Stimulated activated CD4-positive, alpha-beta T cell treated with anti-CD3 and anti-CD28 coated beads, TNF-alpha, amount 100 ng/mL, for 24 hours (primary cell): ENCODE results near the gene SKI.

Experiments used
- DNase-seq, 3 experiments: peaks; one replicate each; pipeline ENCODE4 v3.0.0-alpha.2; 2020; ENCODE audit warnings: low read depth in 3 of 3

Gene SKI

GRCh38 chr1:2337501-2337900, 109.4 kb downstream of the SKI start:
- DNase-seq, result no peak

DNA sequence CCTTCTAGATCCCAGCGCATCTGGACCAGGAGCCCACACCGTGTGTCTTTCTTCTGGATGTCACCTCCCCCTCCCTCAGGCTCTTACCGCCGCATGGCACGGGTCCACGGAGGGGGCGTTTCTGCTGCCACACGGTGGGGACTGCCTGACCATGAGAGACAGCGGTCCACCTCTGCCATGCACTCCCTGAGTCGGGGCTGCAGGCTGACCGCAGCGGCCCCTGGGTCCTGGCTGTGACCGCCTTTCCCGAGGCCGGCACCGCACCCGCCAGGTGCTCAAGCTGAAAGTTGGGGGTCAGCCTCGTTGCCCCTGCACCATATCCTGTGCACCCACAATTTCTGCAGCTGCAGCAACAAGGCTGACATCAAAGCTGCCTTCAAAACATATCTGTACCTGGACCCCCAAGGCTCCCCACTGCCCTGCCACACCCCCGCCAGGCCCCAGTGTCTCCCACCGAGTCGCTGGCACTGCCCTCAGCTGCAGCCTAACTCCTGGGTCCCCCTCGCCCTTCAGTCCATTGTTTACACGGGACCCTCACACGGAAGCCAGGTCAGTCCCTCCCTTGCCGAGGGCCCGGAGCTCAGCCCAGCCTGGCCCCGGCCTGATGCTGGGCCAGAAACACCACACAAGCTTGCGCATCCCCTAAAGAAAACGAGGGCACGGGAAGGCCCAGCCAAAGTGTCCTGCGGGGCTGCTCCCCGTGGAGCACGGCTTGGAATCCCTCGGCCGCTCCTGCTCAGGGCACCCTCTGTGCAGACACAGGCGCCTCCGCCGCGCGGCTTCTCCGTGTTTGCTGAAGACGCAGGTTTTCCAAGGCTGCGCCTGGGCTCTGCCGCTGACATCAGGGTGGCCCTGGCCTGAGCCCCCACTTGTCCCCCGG, 111.3 kb downstream of the SKI start:
- DNase-seq, result no peak

DNA sequence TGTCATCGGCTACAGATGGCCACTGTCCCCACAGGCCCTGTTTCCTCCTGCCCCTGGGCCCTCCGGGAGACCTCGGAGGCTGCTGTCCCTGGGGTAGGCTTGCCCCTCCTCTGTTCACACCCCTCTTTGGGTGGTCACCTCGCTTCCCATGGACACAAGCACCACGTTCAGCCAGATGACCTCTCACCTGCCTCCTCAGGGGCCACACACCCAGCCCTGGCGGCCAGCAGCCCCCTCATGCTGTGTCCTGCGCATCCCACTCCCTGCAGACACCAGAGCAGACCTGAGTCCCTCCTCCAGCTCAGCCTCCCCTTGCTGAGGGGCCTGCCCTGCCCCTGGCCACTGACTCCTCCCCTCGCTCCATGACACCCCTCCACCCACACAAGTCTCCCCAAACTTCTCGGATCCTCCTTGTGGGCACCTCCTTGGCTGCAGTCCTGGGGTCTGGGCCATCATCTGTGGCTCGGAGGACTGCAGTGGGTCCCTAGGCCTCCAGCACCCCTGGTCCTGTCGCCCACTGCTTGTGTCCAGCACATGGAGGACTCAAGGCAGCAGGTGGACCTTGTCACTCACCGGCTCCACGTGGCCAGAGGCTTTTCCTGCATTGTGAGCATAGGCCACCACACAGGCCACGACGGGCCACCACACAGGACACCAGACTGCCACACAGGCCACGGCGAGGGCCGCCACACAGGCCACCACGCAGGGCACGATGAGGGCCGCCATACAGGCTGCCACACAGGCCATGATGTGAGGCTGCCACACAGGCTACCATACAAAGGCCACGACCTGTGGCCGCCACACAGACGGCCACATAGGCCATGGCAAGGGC, 112.2 kb downstream of the SKI start:
- no peak for DNase-seq

DNA sequence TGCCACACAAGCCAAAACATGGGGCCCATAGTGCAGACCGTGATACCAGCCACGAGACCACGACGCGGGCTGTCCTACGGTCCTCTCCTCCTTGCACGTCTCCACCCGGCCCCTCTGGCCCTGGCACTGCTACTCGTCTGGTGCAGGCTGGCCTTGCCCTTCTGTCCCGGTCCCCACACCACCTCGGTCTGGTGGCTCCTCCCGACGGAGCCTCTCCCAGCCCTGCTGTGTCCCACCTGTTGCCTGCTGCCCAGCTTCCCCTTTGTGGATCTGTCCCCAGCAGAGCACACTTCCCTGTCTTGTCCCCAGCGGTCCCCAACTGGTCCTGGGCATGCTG, 112.8 kb downstream of the SKI start:
- DNase-seq, result no peak

GRCh38 chr1:2341706-2342383, 113.7 kb downstream of the SKI start:
- DNase-seq, result no peak

- no peak for DNase-seq
Measured at GRCh38 chr1:2342384-2343022, 114.4 kb downstream of the SKI start.

DNA sequence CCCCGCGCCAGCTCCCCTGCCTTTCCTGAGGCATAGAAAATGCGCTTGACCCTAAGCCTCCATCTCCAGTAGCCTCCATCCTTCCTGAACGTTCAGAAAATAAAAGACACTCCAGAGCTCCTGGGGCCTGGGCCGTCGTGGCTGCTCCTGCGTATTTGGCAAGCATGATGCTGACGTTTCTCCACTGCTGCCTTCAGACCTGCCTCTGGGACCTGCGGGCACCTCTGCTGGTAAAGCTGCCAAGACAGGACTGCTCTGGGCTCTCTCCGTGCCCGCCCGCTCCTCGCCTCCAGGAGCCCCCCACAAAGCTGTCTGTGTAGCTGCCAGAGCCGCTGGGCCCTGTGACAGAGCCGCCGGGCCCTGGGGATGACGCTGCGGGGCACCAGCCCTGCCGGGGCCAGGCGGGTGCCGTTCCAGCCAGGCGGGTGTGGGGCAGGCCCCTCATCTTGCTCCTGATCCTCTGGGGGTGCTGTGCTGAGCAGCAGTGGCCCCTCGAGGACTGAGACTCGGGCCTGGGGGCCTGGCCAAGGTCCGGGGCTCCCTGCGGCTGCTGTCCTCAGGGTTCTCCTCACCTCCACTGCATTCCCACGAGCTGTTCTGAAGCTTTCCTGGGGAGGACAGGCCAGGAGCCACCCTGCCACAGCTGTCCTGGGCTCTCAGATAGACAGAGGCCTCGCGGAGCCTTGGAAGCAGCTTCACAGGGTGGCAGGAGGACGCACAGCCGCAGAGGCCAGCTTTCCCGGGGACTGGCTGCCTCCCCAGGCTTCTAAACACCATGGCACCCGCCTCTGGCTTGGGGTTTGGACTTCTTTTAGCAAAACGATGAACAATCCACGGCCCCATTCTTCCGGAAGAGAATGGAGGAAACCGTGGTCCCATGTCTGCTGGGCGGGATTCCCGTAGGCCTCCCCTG, 115.2 kb downstream of the SKI start:
- no peak for DNase-seq

DNA sequence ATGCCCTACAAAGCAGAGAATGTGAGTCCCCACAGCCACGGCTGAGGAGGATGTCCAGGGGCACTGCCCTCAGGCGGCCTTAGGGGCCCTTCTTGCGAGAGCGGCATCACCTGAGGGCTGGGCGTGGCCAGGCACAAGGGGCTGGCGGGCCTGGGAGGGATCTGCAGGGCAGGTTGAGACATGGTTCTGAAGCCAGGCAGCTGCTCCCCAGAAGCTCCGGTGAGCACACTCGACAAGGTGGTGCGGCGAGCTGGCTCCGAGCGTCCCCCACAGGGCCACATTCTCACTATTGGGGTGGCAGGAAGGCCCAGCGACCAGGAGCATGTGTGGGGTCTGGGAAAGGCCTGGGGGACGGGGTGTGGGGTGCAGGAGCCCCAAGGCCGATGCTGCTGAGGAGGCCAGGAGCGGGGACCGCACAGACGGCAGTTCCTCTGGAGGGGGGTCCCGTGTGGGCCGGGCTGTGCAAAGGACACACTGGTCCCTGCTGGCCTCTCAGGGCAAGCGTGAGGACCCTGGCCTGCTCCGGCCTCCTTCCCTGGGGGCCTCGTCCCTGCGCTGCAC, 116.1 kb downstream of the SKI start:
- DNase-seq, result no peak

- DNase-seq, result no peak
Measured at GRCh38 chr1:2344744-2345296, 116.7 kb downstream of the SKI start.

GRCh38 chr1:2345297-2346075, 117.4 kb downstream of the SKI start:
- no peak for DNase-seq

GRCh38 chr1:2346691-2347408, 118.7 kb downstream of the SKI start:
- DNase-seq, result no peak

DNA sequence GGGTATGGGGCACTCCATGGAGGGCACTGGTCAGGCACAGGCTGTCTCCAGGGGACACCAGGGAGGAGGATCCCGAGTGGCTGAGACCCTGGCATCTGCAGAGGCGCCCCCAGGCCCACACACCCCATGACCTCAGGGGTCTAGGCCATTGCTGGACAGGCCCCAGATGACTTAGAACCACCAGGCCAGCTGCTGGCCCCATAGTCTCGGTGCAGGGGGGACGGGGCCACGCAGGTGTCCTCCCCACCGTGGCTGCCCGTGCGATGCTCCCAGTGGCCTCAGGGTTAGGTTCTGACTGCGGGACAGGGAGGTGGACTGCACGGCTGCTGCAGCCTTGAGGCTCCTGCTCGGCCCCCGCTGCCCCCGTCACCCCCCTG, 119.3 kb downstream of the SKI start:
- DNase-seq, result no peak

DNA sequence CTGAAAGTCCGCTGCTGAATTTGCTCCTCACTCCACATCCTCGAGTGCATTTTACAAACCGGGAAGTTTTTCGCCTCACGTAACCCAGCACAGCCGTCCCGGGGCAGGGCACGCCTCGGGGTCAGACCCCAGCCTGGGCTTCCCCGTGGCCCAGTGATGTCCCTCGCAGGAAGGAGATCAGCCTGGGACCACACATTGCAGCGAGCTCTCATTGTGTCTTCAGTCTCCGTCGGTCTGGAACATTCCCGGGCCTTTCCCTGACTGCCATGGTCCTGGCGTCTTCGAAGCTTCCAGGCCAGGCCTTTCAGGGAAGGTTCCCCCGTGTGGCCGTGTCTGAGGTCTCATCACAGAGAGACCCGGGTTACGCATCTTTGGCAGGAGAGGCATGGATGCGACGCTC, 119.8 kb downstream of the SKI start:
- no peak for DNase-seq

DNA sequence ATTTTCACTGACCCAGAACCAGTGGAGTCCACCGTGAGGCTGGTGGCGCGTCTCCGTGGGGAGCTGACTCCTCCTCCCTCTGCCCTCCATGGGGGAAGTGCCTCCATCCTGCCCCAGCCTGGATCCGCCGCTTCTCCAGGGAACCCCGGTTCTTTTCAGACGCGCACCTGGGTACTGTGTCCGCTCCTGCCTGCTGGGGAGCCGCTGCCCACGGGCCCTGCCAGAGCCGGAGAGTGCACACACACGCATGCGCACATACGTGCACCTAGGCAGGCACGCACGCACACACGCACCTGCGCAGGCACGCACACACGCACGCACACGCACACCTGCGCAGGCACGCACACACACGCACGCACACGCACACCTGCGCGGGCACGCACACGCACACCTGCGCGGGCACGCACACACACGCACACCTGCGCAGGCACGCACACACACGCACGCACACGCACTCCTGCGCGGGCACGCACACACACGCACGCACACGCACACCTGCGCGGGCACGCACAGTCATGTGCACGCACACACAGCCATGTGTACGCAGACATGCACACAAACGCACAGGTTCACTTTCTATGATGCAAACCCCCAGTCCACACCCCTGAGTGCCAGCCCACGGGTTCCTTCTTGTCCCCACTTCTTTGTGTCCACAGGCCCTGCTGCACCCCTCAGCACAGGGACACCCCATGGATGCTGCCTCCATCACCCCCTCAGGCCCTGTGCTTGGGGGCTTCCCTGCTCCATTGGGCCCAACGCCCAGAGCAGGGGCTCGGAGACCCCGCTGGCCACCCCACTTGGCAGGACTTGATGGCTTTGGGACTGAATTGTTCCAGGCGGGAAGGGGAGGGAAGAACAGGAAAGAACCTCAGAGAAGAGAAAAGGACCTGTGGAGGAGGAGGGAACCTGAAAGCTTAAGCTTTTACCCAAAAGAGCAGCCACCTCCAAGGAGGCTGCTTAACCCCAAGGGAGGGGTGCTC, 120.5 kb downstream of the SKI start:
- no peak for DNase-seq

DNA sequence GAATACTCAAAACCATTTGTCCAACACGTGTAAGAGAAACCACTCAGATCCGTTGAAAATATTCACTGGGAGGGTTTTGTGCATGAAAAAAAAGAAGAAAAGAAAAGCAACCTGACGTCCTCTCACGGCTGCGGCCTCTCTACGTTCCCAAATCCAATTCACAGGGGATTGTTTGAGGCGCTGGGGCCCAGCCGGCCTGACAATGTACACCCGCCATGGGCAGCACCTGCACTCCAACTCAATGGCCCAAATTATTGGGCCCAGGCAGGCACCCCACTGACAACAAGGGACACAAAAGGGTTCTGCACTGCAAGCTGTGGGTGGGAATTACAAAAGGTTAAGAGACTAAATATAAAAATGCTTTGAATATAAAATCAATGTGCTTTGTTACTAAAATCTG, 121.7 kb downstream of the SKI start:
- DNase-seq, result no peak

DNA sequence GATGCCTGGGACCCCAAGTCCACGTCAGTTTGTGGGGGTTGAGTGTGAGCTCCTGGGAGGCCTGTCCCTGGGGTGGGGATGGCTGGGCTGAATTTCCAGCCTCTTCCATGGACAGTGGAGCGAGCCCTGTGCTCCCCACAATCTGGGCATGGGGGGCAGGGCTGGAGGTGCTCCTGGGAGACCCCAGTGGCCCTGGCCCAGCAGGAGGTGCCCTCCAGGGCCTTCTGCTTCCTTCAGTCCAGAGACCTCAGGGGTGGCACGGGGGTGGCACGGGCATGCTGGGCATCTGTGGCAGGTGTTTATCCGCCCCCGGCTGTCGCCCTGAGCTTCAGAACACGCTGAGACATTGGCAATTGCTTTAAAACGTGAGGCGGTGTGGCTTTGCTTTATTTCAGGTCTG, 122.4 kb downstream of the SKI start:
- no peak for DNase-seq

DNA sequence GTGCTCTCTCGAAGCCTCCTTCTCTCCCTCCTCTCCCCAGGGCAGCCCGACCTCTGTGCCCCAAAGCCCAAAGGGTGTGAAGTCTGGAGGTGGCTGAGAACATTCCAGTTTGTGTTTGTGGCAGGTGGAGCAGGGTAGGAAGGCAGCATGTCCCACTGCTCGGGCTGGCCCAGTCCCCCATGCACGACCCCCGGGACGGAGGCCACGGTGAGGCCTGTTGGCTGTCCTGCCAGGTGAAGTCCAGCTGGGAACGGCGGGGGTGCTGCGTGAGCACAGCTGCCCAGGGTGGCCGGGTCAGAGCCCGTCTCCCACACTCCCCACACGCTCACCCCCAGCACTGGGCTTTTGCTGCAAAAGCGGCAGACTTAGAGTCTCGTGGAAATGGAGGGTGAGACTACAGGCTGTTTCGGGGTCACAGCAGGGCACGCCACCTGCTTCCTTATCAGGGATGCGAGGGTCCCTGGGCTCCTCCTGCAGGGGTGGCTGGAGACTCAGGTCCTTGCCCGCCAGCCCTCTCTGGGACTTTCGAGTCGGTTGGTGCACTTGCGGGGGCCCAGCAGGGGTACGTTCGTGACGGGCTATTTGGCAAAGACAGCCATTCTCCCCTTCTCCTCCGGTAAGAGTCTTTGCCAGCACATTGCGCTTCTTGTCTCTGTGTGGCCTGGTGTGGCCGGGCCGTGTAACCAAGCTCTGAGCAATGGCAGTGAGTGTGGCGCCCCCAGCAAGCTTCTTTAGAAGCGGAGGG, 123.0 kb downstream of the SKI start:
- DNase-seq, result no peak
